OCI-LY1 (cell line): ENCODE data around the gene SEZ6.

Experiments
- H2AFZ ChIP-seq: fragments of 200-600 bp; sonication (generic), shearing (Covaris generic); 2 replicates; pipeline ENCODE4 v1.6.0; 2014; ENCODE audit warnings: antibody characterized with exemption, mild to moderate bottlenecking, low read length
- H3F3A ChIP-seq: fragments of 200-600 bp; sonication (generic), shearing (Covaris generic); 2 replicates; pipeline ENCODE4 v1.6.0; 2014; ENCODE audit warnings: mild to moderate bottlenecking, antibody characterized with exemption, low read length, moderate library complexity; ENCODE audit not compliant: insufficient read depth
- H3K27ac ChIP-seq: fragments of 200-600 bp; sonication (generic); 2 replicates; pipeline ENCODE4 v1.5.1; 2014; ENCODE audit warnings: low read length, mixed run types, mild to moderate bottlenecking, low read depth; ENCODE audit not compliant: poor library complexity, severe bottlenecking
- H3K27me3 ChIP-seq: fragments of 200-600 bp; sonication (generic); 2 replicates; pipeline ENCODE4 v1.6.0; 2014; ENCODE audit warnings: antibody characterized with exemption, mild to moderate bottlenecking, low read length, moderate library complexity; ENCODE audit not compliant: insufficient read depth
- H3K36me3 ChIP-seq: fragments of 200-600 bp; sonication (generic); 2 replicates; pipeline ENCODE4 v1.6.1; 2014; ENCODE audit warnings: mild to moderate bottlenecking, antibody characterized with exemption, low read length, moderate library complexity, mixed read lengths; ENCODE audit not compliant: insufficient read depth
- H3K4me1 ChIP-seq: fragments of 200-600 bp; sonication (generic); 2 replicates; pipeline ENCODE4 v1.5.1; 2014; ENCODE audit warnings: mild to moderate bottlenecking, low read length, moderate library complexity; ENCODE audit not compliant: insufficient read depth, severe bottlenecking
- H3K4me2 ChIP-seq: fragments of 200-600 bp; sonication (generic), shearing (Covaris generic); 2 replicates; pipeline ENCODE4 v1.6.1; 2014; ENCODE audit warnings: low read length
- H3K4me3 ChIP-seq: fragments of 200-600 bp; sonication (generic); 2 replicates; pipeline ENCODE4 v1.5.1; 2014; ENCODE audit warnings: low read length, low read depth, mild to moderate bottlenecking, mixed read lengths; ENCODE audit not compliant: poor library complexity, severe bottlenecking
- H3K79me2 ChIP-seq: fragments of 200-600 bp; shearing (Covaris generic); 2 replicates; pipeline ENCODE4 v1.6.1; 2016; ENCODE audit warnings: mixed run types, low read length, mixed read lengths; ENCODE audit not compliant: insufficient read depth
- H3K9ac ChIP-seq: fragments of 200-600 bp; sonication (generic), shearing (Covaris generic); 2 replicates; pipeline ENCODE4 v1.6.1; 2014; ENCODE audit warnings: mild to moderate bottlenecking, low read length, mixed read lengths
- H3K9me2 ChIP-seq: fragments of 200-600 bp; sonication (generic), shearing (Covaris generic); 2 replicates; pipeline ENCODE4 v1.6.1; 2014; ENCODE audit warnings: low read depth, mild to moderate bottlenecking, low read length, mixed read lengths
- H3K9me3 ChIP-seq: fragments of 200-600 bp; shearing (Covaris generic); 2 replicates; pipeline ENCODE4 v1.6.1; 2014; ENCODE audit warnings: low read length, mixed read lengths
- H4K20me1 ChIP-seq: fragments of 200-600 bp; sonication (generic), shearing (Covaris generic); 2 replicates; pipeline ENCODE4 v1.6.0; 2016; ENCODE audit warnings: mild to moderate bottlenecking, low read length; ENCODE audit not compliant: insufficient read depth
- CTCF ChIP-seq: fragments of 200-600 bp; sonication (generic), shearing (Covaris generic); IDR thresholded peaks from 2 replicates; pipeline ENCODE4 v1.5.1; 2017; ENCODE audit warnings: mild to moderate bottlenecking, antibody characterized with exemption, low read length, moderate library complexity, mixed read lengths
- EZH2 ChIP-seq: fragments of 200-600 bp; sonication (generic), shearing (Covaris generic); IDR thresholded peaks from 2 replicates; pipeline ENCODE4 v1.8.0; 2017; ENCODE audit warnings: borderline replicate concordance, mixed run types, mild to moderate bottlenecking, antibody characterized with exemption, low read length, moderate library complexity, mixed read lengths

SEZ6 gene

DNA sequence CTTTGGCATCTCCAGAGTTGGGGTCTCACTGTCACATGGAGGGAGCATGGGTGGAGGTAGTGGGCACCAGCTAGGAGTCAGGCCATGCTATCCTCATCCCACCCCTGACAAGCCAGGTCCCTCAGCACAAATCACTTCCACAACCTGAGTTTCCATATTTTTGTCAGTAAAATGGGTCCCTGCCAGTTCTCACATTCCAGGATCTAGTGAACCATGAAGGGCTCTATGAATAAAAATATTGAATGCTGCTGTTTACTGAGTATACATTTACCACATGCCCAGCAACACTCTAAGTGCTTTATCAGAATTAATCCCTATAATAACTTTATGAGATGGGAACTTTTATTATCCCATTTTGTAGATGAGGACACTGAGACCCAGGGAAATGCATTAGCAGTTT, 16.8 kb downstream of the SEZ6 start:
- Histone ChIP-seq H4K20me1 (no peaks in the 10 kb centered on the region), H3K9ac (no peak overlapping the region), H3K9me3 (no peaks in the 10 kb centered on the region), H3K9me2 (no peaks in the 10 kb centered on the region), H3K4me1 (no peaks in the 10 kb centered on the region), H3K27ac (no peak overlapping the region), H3K36me3 (no peaks in the 10 kb centered on the region), H3K4me2 (no peak overlapping the region), H3K79me2 (no peaks in the 10 kb centered on the region), H3K4me3 (no peak overlapping the region), H3F3A (no peaks in the 10 kb centered on the region), H2AFZ (no peak overlapping the region), H3K27me3 (peaks cover 8% of the 10 kb centered on the region; the same call in 1 of the 2 replicates)
- TF ChIP-seq CTCF (no peak), EZH2 (no peak)

- Histone ChIP-seq H3K9ac (no peak overlapping the region), H3K9me2 (no peaks in the 10 kb centered on the region), H3K27me3 (peaks cover 7% of the 10 kb centered on the region; the same call in 1 of the 2 replicates), H3F3A (no peaks in the 10 kb centered on the region), H3K4me3 (no peak overlapping the region), H3K27ac (no peak overlapping the region), H3K79me2 (no peaks in the 10 kb centered on the region), H3K36me3 (no peaks in the 10 kb centered on the region), H4K20me1 (no peaks in the 10 kb centered on the region), H3K4me1 (no peaks in the 10 kb centered on the region), H3K9me3 (no peaks in the 10 kb centered on the region), H3K4me2 (no peak overlapping the region), H2AFZ (no peak overlapping the region)
- TF ChIP-seq CTCF (no peak), EZH2 (no peak)
Observed at GRCh38 chr17:28988475-28988874, 17.4 kb downstream of the SEZ6 start.

DNA sequence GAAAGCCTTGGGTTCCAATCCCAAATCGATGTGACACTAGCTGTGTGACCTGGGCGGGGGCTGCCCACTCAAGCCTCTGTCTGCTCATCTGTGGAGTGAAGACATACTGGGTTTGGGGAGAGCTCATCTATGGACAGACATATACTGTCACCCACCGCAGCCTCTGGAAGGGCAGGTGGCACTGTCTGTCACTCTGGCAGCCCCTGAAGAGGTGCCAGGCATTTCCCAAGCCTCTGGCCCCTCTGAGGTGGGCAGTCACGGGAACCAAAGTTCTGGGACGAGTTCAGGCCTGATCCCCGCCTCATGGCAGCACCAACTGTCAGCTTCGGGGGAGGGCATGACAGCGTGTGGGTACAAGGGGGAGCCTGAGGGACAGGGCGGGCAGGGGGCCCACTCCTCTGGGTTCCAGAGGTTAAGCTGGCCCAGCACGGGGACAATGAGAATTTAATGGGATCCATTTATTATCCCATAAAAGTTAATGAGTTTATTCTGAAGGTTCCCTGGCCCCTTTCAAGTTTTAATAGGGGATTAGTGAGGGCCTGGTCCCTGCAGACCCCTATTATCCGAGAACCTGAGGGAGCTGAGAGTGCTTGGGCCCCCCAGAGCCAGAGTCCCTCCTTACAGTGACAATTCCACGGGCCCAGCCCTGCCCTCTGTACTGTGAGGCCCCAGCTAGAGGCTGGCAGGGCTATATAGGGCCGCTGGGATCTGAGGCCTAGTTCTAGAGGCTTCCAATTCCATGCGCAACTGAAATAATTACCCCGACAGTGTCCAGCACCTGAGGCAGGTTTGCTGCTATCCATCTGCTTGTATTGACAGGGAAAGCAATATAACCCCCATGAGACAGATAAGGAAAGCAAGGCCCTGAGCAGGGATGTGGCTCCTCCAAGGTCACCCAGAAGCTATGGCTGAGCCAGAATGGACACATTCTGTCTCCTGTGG, 18.8 kb downstream of the SEZ6 start:
- no peak overlapping the region for H3K27ac ChIP-seq
- H3K4me3 ChIP-seq, result no peak overlapping the region
- H3K9me2 ChIP-seq, result no peaks in the 10 kb centered on the region
- no peaks in the 10 kb centered on the region for H3K79me2 ChIP-seq
- H3K9me3 ChIP-seq, result no peaks in the 10 kb centered on the region
- H4K20me1 ChIP-seq, result no peaks in the 10 kb centered on the region
- no peak overlapping the region for H3K4me2 ChIP-seq
- no peak overlapping the region for H2AFZ ChIP-seq
- H3F3A ChIP-seq, result no peaks in the 10 kb centered on the region
- no peak overlapping the region for H3K9ac ChIP-seq
- no peak for TF ChIP-seq EZH2
- peaks cover 5% of the 10 kb centered on the region; the same call in 1 of the 2 replicates for H3K27me3 ChIP-seq
- no peaks in the 10 kb centered on the region for H3K36me3 ChIP-seq
- peaks cover 10% of the 10 kb centered on the region for H3K4me1 ChIP-seq
